Rectal smooth muscle tissue (tissue), 1 donor: ENCODE results near the gene PRPF6.
"Not testable (repeated sequence)": the region's sequence is repeated elsewhere in the genome, so short reads cannot be mapped to it uniquely, and the experiment has no call there.

Experiments
- H3K27ac ChIP-seq: one replicate; pipeline ENCODE4 v1.7.0; 2013; ENCODE audit warnings: low read depth, low read length, inconsistent platforms
- H3K27me3 ChIP-seq: one replicate; pipeline ENCODE4 v1.7.0; 2013; ENCODE audit warnings: low read length; ENCODE audit not compliant: control insufficient read depth, insufficient read depth
- H3K36me3 ChIP-seq: one replicate; pipeline ENCODE4 v1.7.0; 2013; ENCODE audit warnings: low read length; ENCODE audit not compliant: control insufficient read depth, insufficient read depth
- H3K4me1 ChIP-seq: one replicate; pipeline ENCODE4 v1.7.0; 2013; ENCODE audit warnings: low read length; ENCODE audit not compliant: control insufficient read depth, insufficient read depth
- H3K4me3 ChIP-seq: one replicate; pipeline ENCODE4 v1.7.0; 2013; ENCODE audit warnings: low read length
- H3K9ac ChIP-seq: one replicate; pipeline ENCODE4 v1.7.0; 2013; ENCODE audit warnings: low read length

The PRPF6 gene

DNA sequence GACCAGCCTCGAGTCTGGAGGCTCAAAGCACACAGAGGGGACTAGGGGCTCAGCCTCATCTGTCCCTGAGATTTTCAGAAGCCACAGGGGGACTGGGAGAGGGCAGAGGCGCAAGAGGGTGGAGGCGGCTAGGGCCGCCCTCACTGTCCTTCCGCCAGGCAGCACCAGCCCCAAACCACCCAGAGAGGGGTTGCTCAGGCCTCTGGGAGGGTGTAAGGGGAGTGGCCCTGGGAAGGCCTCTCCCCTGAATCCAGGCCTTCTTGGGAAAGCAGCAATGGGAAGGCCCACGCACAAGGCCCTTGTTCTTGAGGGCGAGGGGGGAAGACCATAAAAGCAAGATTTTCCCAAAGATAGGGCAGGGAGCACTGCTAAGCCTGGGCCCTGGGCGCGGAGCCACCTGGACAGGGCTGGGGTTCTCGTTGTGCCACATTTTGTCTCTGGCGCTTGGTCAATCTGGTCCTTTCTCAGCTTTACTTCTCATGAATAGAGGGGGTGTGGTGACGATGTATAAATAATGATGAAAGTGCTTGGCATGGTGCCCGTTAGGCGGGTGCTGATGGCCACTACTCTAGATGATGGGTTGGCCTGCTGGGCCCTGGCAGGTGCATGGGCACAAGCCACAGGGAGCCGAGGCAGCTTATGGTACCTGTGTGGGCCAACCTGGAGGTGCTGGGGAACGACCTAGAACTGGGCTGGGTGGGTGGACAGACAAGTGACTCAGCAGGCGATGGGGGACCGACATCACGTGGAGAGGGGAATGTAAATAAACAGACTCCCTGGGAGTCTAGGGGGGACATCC, 6.3 kb upstream of the PRPF6 start:
- H3K36me3 ChIP-seq, result no peaks in the 10 kb centered on the region

DNA sequence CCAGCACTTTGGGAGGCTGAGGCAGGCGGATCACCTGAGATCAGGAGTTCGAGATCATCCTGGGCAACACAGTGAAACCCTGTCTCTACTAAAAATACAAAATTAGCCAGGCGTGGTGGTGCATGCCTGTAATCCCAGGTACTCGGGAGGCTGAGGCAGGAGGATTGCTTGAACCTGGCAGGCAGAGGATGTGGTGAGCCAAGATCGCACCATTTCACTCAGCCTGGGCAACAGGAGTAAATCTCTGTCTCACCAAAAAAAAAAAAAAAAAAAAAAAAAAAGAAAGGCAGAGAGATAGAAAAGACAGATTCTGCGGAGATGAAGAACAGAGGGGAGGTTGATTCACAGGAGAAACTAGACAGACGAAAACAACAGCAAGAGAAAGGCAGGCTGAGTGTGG, 4.4 kb upstream of the PRPF6 start:
- H3K4me3 ChIP-seq, H3K9ac ChIP-seq, H3K4me1 ChIP-seq, H3K36me3 ChIP-seq, H3K27me3 ChIP-seq, H3K27ac ChIP-seq: not testable (repeated sequence)

More for the DNA sequence above, 6.3 kb upstream of the PRPF6 start:
- Histone ChIP-seq H3K27me3 (no peaks in the 10 kb centered on the region), H3K4me3 (no peak overlapping the region), H3K9ac (no peak overlapping the region), H3K27ac (no peak overlapping the region), H3K4me1 (peaks cover 2% of the 10 kb centered on the region)

- H3K9ac ChIP-seq, result no peak overlapping the region
- no peaks in the 10 kb centered on the region for H3K36me3 ChIP-seq
- H3K4me3 ChIP-seq, result no peak overlapping the region
- peaks cover 4% of the 10 kb centered on the region for H3K4me1 ChIP-seq
- H3K27ac ChIP-seq, result no peak overlapping the region
- H3K27me3 ChIP-seq, result no peaks in the 10 kb centered on the region
Observed at GRCh38 chr20:63976980-63977738, 3.8 kb upstream of the PRPF6 start.

GRCh38 chr20:63977739-63978276, 3.1 kb upstream of the PRPF6 start:
- no peak overlapping the region for H3K4me3 ChIP-seq
- H3K27me3 ChIP-seq, result no peaks in the 10 kb centered on the region
- H3K4me1 ChIP-seq, result peaks cover 4% of the 10 kb centered on the region
- no peaks in the 10 kb centered on the region for H3K36me3 ChIP-seq
- H3K27ac ChIP-seq, result no peak overlapping the region
- H3K9ac ChIP-seq, result no peak overlapping the region

DNA sequence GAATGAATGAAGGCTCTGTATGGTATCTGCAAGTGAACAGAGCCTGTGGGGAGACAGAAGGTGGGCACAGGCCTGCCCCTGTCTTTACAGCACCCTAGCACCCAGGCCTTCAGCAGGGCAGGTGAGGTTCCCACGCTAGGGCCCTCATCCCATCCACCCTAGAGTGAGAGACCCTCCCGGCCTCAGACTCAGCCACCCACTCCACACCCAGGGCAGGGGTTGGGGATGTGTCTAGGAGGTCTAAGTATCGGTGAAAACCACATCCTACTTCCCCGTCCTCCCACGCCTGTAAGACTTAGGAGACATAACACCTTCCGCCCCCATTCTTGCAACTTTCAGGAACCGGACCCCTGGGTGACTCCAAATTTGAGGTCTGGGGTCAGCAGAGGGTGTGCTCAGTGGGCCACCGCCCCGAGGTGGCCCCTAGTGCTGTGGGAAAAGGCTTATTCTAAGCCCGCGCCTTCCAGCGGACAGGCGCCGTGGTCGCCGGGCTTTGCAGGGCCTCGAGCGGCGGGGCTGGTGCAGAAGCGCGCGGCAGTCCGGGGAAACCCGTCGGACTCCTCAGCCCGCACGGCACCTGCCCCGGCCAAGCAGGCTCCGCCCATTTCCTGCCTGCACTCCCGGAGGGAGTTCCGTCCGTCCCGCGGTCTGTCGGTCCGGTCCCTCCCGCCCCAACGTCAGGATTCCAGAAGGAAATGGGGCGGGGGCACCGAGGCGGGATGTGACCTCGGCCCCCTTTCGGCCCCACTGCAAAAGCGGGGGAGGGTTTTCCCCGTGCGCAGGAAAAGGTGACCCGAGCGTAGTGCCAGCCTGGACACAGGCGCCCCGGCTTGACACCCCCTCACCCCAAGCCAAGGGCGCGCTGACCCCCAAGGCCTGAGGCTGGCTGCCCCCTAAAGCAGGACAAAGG, 2.4 kb upstream of the PRPF6 start:
- no peaks in the 10 kb centered on the region for H3K27me3 ChIP-seq
- peaks cover 4% of the 10 kb centered on the region for H3K4me1 ChIP-seq
- no peaks in the 10 kb centered on the region for H3K36me3 ChIP-seq
- no peak overlapping the region for H3K9ac ChIP-seq
- peak overlapping the region; percentile 72 for H3K4me3 ChIP-seq
- H3K27ac ChIP-seq, result no peak overlapping the region

DNA sequence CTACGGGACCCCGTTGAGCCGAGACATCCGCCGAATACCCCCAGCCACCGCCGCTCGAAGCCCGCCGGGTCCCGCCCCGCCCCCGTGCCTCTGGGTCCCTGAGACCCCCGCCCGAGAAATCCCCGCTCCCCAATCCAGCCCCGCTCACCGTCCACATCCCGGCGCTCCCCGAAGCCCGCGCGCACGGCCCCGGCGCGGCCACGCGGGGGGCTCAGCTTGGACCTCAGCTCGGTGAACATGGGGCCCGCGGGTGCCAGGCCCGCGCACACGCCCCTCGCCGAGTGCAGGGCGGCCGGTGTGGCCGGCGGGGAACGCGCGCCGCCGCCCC, 1.7 kb upstream of the PRPF6 start:
- H3K27ac ChIP-seq, result no peak overlapping the region
- H3K36me3 ChIP-seq, result no peaks in the 10 kb centered on the region
- peak overlapping the region; percentile 72 for H3K4me3 ChIP-seq
- no peak overlapping the region for H3K9ac ChIP-seq
- peaks cover 4% of the 10 kb centered on the region for H3K4me1 ChIP-seq
- H3K27me3 ChIP-seq, result no peaks in the 10 kb centered on the region

DNA sequence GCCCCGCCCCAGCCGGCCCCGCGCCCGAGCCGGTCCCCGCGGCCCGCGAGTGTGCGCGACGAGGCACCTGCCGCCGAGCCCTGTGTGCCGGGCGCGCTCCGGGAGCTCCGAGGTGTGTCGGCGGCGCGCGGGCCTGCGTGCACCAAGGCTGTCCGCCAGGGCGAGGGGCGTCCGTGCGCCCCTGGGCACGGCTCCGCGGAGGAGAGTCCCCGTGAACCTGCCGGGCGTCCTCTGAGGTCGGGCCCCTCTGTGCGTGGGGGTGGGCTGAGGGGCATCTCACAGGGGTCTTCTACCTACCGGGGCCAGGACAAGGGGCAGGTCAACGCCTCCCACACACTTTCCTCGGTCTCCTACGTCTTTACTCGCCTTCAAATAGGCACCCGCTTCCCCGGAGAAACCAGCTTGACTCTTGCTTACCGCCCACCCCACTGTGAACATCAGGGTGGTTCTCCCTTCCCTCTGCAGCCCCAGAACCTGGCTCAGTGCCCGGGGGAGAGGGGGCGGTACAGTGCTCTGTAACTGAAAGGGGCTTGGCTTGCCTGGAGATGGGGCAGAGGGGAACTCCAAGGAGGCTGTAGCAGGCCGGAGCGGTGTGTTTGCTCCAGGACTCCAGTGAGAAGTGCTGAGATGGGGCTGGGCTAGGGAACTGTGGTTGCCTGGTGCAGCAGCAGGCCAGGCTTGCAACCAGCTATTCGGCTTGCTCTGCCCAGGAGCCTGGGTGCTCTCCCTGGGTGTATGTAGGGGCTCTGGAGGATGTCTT, 1.2 kb upstream of the PRPF6 start, which contains the start of gene SAMD10:
Gene SAMD10, minus strand, starts transcription at position 86 of the 760 bp plus-strand sequence. CDS start 175 bp downstream, outside the sequence.
- no peaks in the 10 kb centered on the region for H3K27me3 ChIP-seq
- no peak within 1 kb of the TSS for H3K9ac ChIP-seq
- peak within 1 kb of the TSS; percentile 28 for H3K27ac ChIP-seq
- H3K4me1 ChIP-seq, result peaks cover 4% of the 10 kb centered on the region
- peak within 1 kb of the TSS; percentile 72 for H3K4me3 ChIP-seq
- H3K36me3 ChIP-seq, result peaks cover 5% of the 10 kb centered on the region

DNA sequence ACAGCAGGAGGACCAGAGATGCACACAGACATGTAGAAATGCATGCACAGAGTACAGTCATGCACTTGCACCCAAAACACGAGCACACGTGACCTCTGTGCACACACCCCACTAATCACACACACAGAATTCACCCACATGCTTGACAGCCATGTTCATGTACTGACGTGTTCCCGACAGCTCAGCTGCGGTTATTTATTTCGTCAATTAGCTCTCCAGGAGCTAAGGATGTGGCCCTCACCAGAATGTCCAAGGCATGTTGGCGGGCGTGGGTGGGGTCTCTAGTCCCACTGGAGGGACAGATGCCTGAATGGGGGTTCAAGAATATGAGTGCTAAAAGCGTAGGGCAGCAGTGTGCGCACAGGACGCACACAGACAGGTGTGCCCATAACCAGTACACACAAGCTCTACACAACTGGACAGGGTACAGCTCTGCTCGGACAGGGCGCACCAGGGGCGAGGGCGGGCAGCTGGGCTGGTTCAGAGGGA, 571 bp upstream of the PRPF6 start:
- Histone ChIP-seq H3K4me3 (peak overlapping the region; percentile 47), H3K27ac (peak overlapping the region; percentile 28), H3K4me1 (peaks cover 4% of the 10 kb centered on the region), H3K9ac (no peak overlapping the region), H3K27me3 (no peaks in the 10 kb centered on the region), H3K36me3 (peaks cover 11% of the 10 kb centered on the region)

GRCh38 chr20:63982937-63983336, 2.0 kb downstream of the PRPF6 start:
- no peak overlapping the region for H3K9ac ChIP-seq
- no peak overlapping the region for H3K4me3 ChIP-seq
- H3K4me1 ChIP-seq, result peaks cover 4% of the 10 kb centered on the region
- H3K27me3 ChIP-seq, result no peaks in the 10 kb centered on the region
- H3K27ac ChIP-seq, result no peak overlapping the region
- peaks cover 26% of the 10 kb centered on the region for H3K36me3 ChIP-seq

GRCh38 chr20:64000906-64001305, 20.0 kb downstream of the PRPF6 start:
- Histone ChIP-seq H3K36me3 (peaks cover 46% of the 10 kb centered on the region), H3K4me1 (no peaks in the 10 kb centered on the region)

GRCh38 chr20:64001607-64002011, 20.7 kb downstream of the PRPF6 start:
- no peaks in the 10 kb centered on the region for H3K27me3 ChIP-seq
- no peak overlapping the region for H3K4me3 ChIP-seq
- H3K27ac ChIP-seq, result no peak overlapping the region
- H3K9ac ChIP-seq, result no peak overlapping the region
- H3K4me1 ChIP-seq, result no peaks in the 10 kb centered on the region
- peaks cover 46% of the 10 kb centered on the region for H3K36me3 ChIP-seq

More at GRCh38 chr20:64000906-64001305, 20.0 kb downstream of the PRPF6 start:
- H3K4me3 ChIP-seq, result no peak overlapping the region
- H3K9ac ChIP-seq, result no peak overlapping the region
- H3K27ac ChIP-seq, result no peak overlapping the region
- H3K27me3 ChIP-seq, result no peaks in the 10 kb centered on the region
